H9 (cell line): Measurements from ENCODE around the gene CDH13. TPM values are rescaled to one million over a fixed set of nuclear protein-coding genes. Genes with fewer than 3 reads are reported as not detected.

ENCODE experiments used
- DNase-seq: peaks from one replicate; pipeline ENCODE4 v3.0.0-alpha.2; 2017
- H2AFZ ChIP-seq: one replicate; pipeline ENCODE4 v1.6.1; 2013; ENCODE audit warnings: mild to moderate bottlenecking, low read length, control low read depth, moderate library complexity
- H2AK5ac ChIP-seq: 2 replicates; pipeline ENCODE4 v1.6.1; 2013; ENCODE audit warnings: low read length, control low read depth, mixed read lengths; ENCODE audit not compliant: insufficient read length
- H2BK120ac ChIP-seq: one replicate; pipeline ENCODE4 v1.6.1; 2013; ENCODE audit warnings: low read depth, mild to moderate bottlenecking, low read length, control low read depth, inconsistent platforms; ENCODE audit not compliant: poor library complexity, severe bottlenecking
- H2BK12ac ChIP-seq: 2 replicates; pipeline ENCODE4 v1.6.1; 2013; ENCODE audit warnings: low read length, control low read depth, mixed read lengths, low read depth; ENCODE audit not compliant: insufficient read length
- H2BK15ac ChIP-seq: 2 replicates; pipeline ENCODE4 v1.6.1; 2013; ENCODE audit warnings: low read depth, low read length, control low read depth
- H2BK20ac ChIP-seq: one replicate; pipeline ENCODE4 v1.6.1; 2013; ENCODE audit warnings: low read depth, mild to moderate bottlenecking, low read length, control low read depth, inconsistent platforms; ENCODE audit not compliant: poor library complexity, severe bottlenecking
- H2BK5ac ChIP-seq: 2 replicates; pipeline ENCODE4 v1.6.1; 2013; ENCODE audit warnings: low read length, control low read depth, mixed read lengths; ENCODE audit not compliant: insufficient read length
- H3K14ac ChIP-seq: 2 replicates; pipeline ENCODE4 v1.6.1; 2013; ENCODE audit warnings: low read length, control low read depth; ENCODE audit not compliant: insufficient read depth
- H3K18ac ChIP-seq: 2 replicates; pipeline ENCODE4 v1.6.1; 2013; ENCODE audit warnings: low read depth, mild to moderate bottlenecking, mixed read lengths, low read length, control low read depth; ENCODE audit not compliant: insufficient read length
- H3K23ac ChIP-seq: 2 replicates; pipeline ENCODE4 v1.6.1; 2013; ENCODE audit warnings: low read length, control low read depth, mixed read lengths, low read depth; ENCODE audit not compliant: insufficient read length
- H3K23me2 ChIP-seq: 2 replicates; pipeline ENCODE4 v1.6.1; 2013; ENCODE audit warnings: low read depth, mild to moderate bottlenecking, mixed read lengths, low read length, control low read depth; ENCODE audit not compliant: insufficient read length, poor library complexity, severe bottlenecking
- H3K27ac ChIP-seq: 2 replicates; pipeline ENCODE4 v1.5.1; 2013; ENCODE audit warnings: low read length, control low read depth, mixed read lengths, low read depth; ENCODE audit not compliant: insufficient read length
- H3K27me3 ChIP-seq: 2 replicates; pipeline ENCODE4 v1.6.1; 2013; ENCODE audit warnings: low read length, control low read depth, inconsistent platforms; ENCODE audit not compliant: insufficient read depth
- H3K4ac ChIP-seq: 2 replicates; pipeline ENCODE4 v1.6.1; 2013; ENCODE audit warnings: low read depth, mild to moderate bottlenecking, control low read depth, inconsistent platforms, low read length, moderate library complexity
- H3K4me1 ChIP-seq: 2 replicates; pipeline ENCODE4 v1.6.1; 2013; ENCODE audit warnings: low read length, control low read depth, inconsistent platforms; ENCODE audit not compliant: insufficient read depth
- H3K4me2 ChIP-seq: 2 replicates; pipeline ENCODE4 v1.6.1; 2013; ENCODE audit warnings: low read length, control low read depth, mixed read lengths; ENCODE audit not compliant: insufficient read length, insufficient read depth
- H3K56ac ChIP-seq: 2 replicates; pipeline ENCODE4 v1.6.1; 2013; ENCODE audit warnings: low read depth, mild to moderate bottlenecking, mixed read lengths, low read length, control low read depth; ENCODE audit not compliant: insufficient read length
- H3K79me1 ChIP-seq: 2 replicates; pipeline ENCODE4 v1.6.1; 2013; ENCODE audit warnings: low read depth, mild to moderate bottlenecking, moderate library complexity, low read length, control low read depth, inconsistent platforms; ENCODE audit not compliant: insufficient read depth, poor library complexity, severe bottlenecking
- H3K79me2 ChIP-seq: 2 replicates; pipeline ENCODE4 v1.6.1; 2013; ENCODE audit warnings: low read length, control low read depth, inconsistent platforms; ENCODE audit not compliant: insufficient read depth
- H3K9ac ChIP-seq: 2 replicates; pipeline ENCODE4 v1.6.1; 2013; ENCODE audit warnings: low read length, control low read depth, mixed read lengths; ENCODE audit not compliant: insufficient read length; ENCODE audit errors: extremely low read depth
- H3K9me3 ChIP-seq: one replicate; pipeline ENCODE4 v1.6.1; 2013; ENCODE audit warnings: low read depth, low read length, inconsistent platforms; ENCODE audit not compliant: control insufficient read depth
- H3T11ph ChIP-seq: one replicate; pipeline ENCODE4 v1.6.1; 2013; ENCODE audit warnings: mild to moderate bottlenecking, low read length, control low read depth, inconsistent platforms
- H4K20me1 ChIP-seq: one replicate; pipeline ENCODE4 v1.6.1; 2013; ENCODE audit not compliant: control insufficient read depth, insufficient read length, insufficient read depth
- H4K5ac ChIP-seq: 2 replicates; pipeline ENCODE4 v1.6.1; 2013; ENCODE audit warnings: low read depth, mild to moderate bottlenecking, mixed read lengths, low read length, control low read depth; ENCODE audit not compliant: insufficient read length
- H4K8ac ChIP-seq: replicated peaks from 2 replicates; pipeline ENCODE4 v1.6.1; 2013; ENCODE audit warnings: low read length, control low read depth, mixed read lengths, low read depth; ENCODE audit not compliant: insufficient read length
- H4K91ac ChIP-seq: 2 replicates; pipeline ENCODE4 v1.6.1; 2013; ENCODE audit warnings: low read depth, mild to moderate bottlenecking, moderate library complexity, mixed read lengths, low read length, control low read depth; ENCODE audit not compliant: insufficient read length
- H3K27ac Mint-ChIP-seq, 3 experiments: 2 replicates in 2 of 3; 3 replicates in 1 of 3; pipeline ENCODE4 v1.8.0; 2020 to 2021; ENCODE audit warnings: mixed read lengths in 3 of 3, mild to moderate bottlenecking in 1 of 3, moderate library complexity in 1 of 3
- H3K27me3 Mint-ChIP-seq: 2 replicates; pipeline ENCODE4 v1.8.0; 2021; ENCODE audit warnings: low read depth, mild to moderate bottlenecking, moderate library complexity, mixed read lengths
- H3K36me3 Mint-ChIP-seq, 3 experiments: 2 replicates in 2 of 3; 3 replicates in 1 of 3; pipeline ENCODE4 v1.8.0; 2020 to 2021; ENCODE audit warnings: low read depth in 3 of 3, mixed read lengths in 3 of 3; ENCODE audit not compliant: insufficient read depth in 1 of 3
- H3K4me1 Mint-ChIP-seq, 2 experiments: 2 replicates each; pipeline ENCODE4 v1.8.0; 2020; ENCODE audit warnings: mixed read lengths in 2 of 2
- H3K4me3 Mint-ChIP-seq, 2 experiments: 2 replicates in 1 of 2; 3 replicates in 1 of 2; pipeline ENCODE4 v1.8.0; 2020 to 2021; ENCODE audit warnings: mild to moderate bottlenecking in 2 of 2, mixed read lengths in 2 of 2, moderate library complexity in 1 of 2
- H3K9me3 Mint-ChIP-seq, 2 experiments: 2 replicates in 1 of 2; 3 replicates in 1 of 2; pipeline ENCODE4 v1.8.0; 2020; ENCODE audit warnings: mild to moderate bottlenecking in 2 of 2, mixed read lengths in 2 of 2, moderate library complexity in 1 of 2
- CTCF ChIP-seq: fragments of 200-600 bp; sonication (generic); conservative IDR thresholded peaks from 3 replicates; pipeline ENCODE4 v1.8.0; 2021; ENCODE audit warnings: antibody characterized with exemption, mild to moderate bottlenecking
- WGBS: extraction: QIAGEN DNeasy Blood & Tissue Kit; methylation state at CpG from one replicate; pipeline ENCODE4 v1.1.7; 2013; ENCODE audit warnings: missing lambda C conversion rate, low lambda C conversion rate, mixed read lengths; ENCODE audit not compliant: insufficient read length; ENCODE audit errors: extremely low coverage; 5-methylcytosine and 5-hydroxymethylcytosine counted together
- total RNA-seq: library from RNA; stranded (reverse); gene quantifications from 2 replicates; pipeline ENCODE4 v1.2.1, GENCODE V29; 2021

CDH13 gene
- total RNA-seq, 1 experiment from 2014 or later = 1.5 TPM

- H3K9ac ChIP-seq = no peak overlapping the region
- no peak overlapping the region for H2BK12ac ChIP-seq
- H2BK5ac ChIP-seq = no peak overlapping the region
- Mint-ChIP-seq H3K9me3 (peaks cover 23 to 25% of the 10 kb centered on the region in 2 experiments), H3K27me3 (no peaks in the 10 kb centered on the region; the same call in 1 of the 2 replicates), H3K4me3 (no peak overlapping the region), H3K36me3 (peaks cover 6 to 19% (median 14%) of the 10 kb centered on the region in 3 experiments; a peak in 6 of 7 replicates), H3K4me1 (no peaks in the 10 kb centered on the region), H3K27ac (no peak overlapping the region)
- H2BK20ac ChIP-seq = no peak overlapping the region
- no peaks in the 10 kb centered on the region for H3K9me3 ChIP-seq
- H3K27me3 ChIP-seq = no peaks in the 10 kb centered on the region
- no peak overlapping the region for H2BK120ac ChIP-seq
- no peak overlapping the region for H3K4ac ChIP-seq
- no peak overlapping the region for H3K56ac ChIP-seq
- no peak overlapping the region for H2BK15ac ChIP-seq
- H4K8ac ChIP-seq = no peak overlapping the region
- no peak overlapping the region for H3K14ac ChIP-seq
- H2AK5ac ChIP-seq = no peak overlapping the region
- H3K27ac ChIP-seq = no peak overlapping the region
- no CpG with 5 or more reads among the region's 3 CpGs for WGBS
- H3T11ph ChIP-seq = no peak overlapping the region
- H3K4me2 ChIP-seq = no peak overlapping the region
- DNase-seq = no peak
- H4K91ac ChIP-seq = no peak overlapping the region
- H4K20me1 ChIP-seq = no peaks in the 10 kb centered on the region
- H3K23ac ChIP-seq = no peak overlapping the region
- no peaks in the 10 kb centered on the region for H3K23me2 ChIP-seq
- H2AFZ ChIP-seq = no peak overlapping the region
- no peaks in the 10 kb centered on the region for H3K79me1 ChIP-seq
- no peaks in the 10 kb centered on the region for H3K79me2 ChIP-seq
- no peaks in the 10 kb centered on the region for H3K4me1 ChIP-seq
- H3K18ac ChIP-seq = no peak overlapping the region
- TF ChIP-seq CTCF = no peak
- H4K5ac ChIP-seq = no peak overlapping the region
Measured at GRCh38 chr16:83066011-83066410, 439.2 kb downstream of the CDH13 start.
